Astrocyte (in vitro differentiated cells and primary cell): ENCODE data around the gene SETD2.

Experiments used
- EZH2 ChIP-seq: IDR thresholded peaks from 2 replicates; pipeline ENCODE4 v1.6.1; 2012; ENCODE audit warnings: mild to moderate bottlenecking, low read length, inconsistent platforms; ENCODE audit not compliant: insufficient read depth
- TF ChIP-seq, protein P1 (sequence below): IDR thresholded peaks from 2 replicates; pipeline ENCODE4 v1.5.1; 2011; ENCODE audit warnings: low read depth, mild to moderate bottlenecking, inconsistent platforms, low read length, moderate library complexity; ENCODE audit not compliant: insufficient read depth

DNA sequence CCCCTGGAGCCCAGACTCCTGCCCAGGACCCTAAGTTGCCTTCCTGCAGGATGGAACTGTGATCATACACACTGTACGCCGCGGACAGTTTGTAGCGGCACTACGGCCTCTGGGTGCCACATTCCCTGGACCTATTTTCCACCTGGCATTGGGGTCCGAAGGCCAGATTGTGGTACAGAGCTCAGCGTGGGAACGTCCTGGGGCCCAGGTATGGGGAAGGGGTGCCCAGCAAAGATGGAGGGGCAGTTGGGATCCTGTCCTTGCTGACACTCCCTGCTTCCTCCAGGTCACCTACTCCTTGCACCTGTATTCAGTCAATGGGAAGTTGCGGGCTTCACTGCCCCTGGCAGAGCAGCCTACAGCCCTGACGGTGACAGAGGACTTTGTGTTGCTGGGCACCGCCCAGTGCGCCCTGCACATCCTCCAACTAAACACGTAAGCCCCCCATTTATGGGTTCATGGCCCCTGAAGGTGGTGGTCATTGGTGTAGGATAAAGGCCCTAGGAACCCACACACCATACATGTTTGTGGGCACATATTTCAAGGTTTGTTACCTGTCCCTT lies 155.6 kb downstream of the SETD2 start:
- TF ChIP-seq EZH2 = no peak
- TF ChIP-seq, protein P1, sequence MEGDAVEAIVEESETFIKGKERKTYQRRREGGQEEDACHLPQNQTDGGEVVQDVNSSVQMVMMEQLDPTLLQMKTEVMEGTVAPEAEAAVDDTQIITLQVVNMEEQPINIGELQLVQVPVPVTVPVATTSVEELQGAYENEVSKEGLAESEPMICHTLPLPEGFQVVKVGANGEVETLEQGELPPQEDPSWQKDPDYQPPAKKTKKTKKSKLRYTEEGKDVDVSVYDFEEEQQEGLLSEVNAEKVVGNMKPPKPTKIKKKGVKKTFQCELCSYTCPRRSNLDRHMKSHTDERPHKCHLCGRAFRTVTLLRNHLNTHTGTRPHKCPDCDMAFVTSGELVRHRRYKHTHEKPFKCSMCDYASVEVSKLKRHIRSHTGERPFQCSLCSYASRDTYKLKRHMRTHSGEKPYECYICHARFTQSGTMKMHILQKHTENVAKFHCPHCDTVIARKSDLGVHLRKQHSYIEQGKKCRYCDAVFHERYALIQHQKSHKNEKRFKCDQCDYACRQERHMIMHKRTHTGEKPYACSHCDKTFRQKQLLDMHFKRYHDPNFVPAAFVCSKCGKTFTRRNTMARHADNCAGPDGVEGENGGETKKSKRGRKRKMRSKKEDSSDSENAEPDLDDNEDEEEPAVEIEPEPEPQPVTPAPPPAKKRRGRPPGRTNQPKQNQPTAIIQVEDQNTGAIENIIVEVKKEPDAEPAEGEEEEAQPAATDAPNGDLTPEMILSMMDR = no peak
